Inflammatory macrophage treated with lipopolysaccharide for 1 hour (primary cell): ENCODE measurements around the gene CHRD.
A peak's percentile ranks its signal among the peaks of the same experiment; 100 is the strongest.

Experiments used
- DNase-seq, 2 donors: peaks; one replicate each; pipeline ENCODE4 v3.0.0-alpha.2; 2020 to 2022

Gene CHRD

GRCh38 chr3:184361932-184362667 is 17.8 kb upstream of the CHRD start:
- DNase-seq: peak; percentile 20 to 25

- DNase-seq: peak; percentile 92 to 95
These were observed 16.9 kb upstream of the CHRD start for GRCh38 chr3:184362668-184363546.

- DNase-seq: no peak
These were observed 13.1 kb upstream of the CHRD start for GRCh38 chr3:184366619-184367289.

- no peak for DNase-seq
These were observed 11.7 kb upstream of the CHRD start for GRCh38 chr3:184368116-184368515.

- no peak for DNase-seq
These were observed 11.2 kb upstream of the CHRD start for GRCh38 chr3:184368586-184369183.

GRCh38 chr3:184371570-184372018 is 8.3 kb upstream of the CHRD start:
- peak; percentile 71 to 79 for DNase-seq

GRCh38 chr3:184372296-184372821 is 7.5 kb upstream of the CHRD start:
- DNase-seq: no peak

GRCh38 chr3:184372911-184373310 is 6.9 kb upstream of the CHRD start:
- DNase-seq: no peak

GRCh38 chr3:184373422-184373821 is 6.4 kb upstream of the CHRD start:
- no peak for DNase-seq

- DNase-seq: no peak
These were observed 4.0 kb upstream of the CHRD start for GRCh38 chr3:184375747-184376461.

- DNase-seq: no peak
These were observed 2.5 kb upstream of the CHRD start for GRCh38 chr3:184377374-184377773.

- no peak for DNase-seq
These were observed 1.9 kb upstream of the CHRD start, which contains the start of gene THPO for GRCh38 chr3:184377882-184378445. Gene THPO (minus strand): TSS chr3:184378207. CDS start chr3:184376259, 1,948 bp downstream.

- no peak for DNase-seq
These were observed 1.1 kb upstream of the CHRD start for GRCh38 chr3:184378651-184379357.

GRCh38 chr3:184380185-184380626 is 352 bp downstream of the CHRD start:
- DNase-seq: peak in 1 of 2 donors; percentile 19

- DNase-seq: no peak
These were observed 890 bp downstream of the CHRD start for GRCh38 chr3:184380627-184381260.

GRCh38 chr3:184381261-184382224 is 1.7 kb downstream of the CHRD start:
- DNase-seq: peak; percentile 28 to 55

GRCh38 chr3:184382326-184383032 is 2.6 kb downstream of the CHRD start:
- no peak for DNase-seq

- DNase-seq: no peak
These were observed 3.3 kb downstream of the CHRD start for GRCh38 chr3:184383033-184383740.
